H1 (cell line): Measurements from ENCODE around the gene ZNF490. TPM values are rescaled to one million over a fixed set of nuclear protein-coding genes. Genes with fewer than 3 reads are reported as not detected.

Experiments
- BCL11A ChIP-seq, 2 experiments: IDR thresholded peaks; one replicate each; pipeline ENCODE4 v1.6.1; 2011; ENCODE audit warnings: low read depth in 2 of 2, low read length in 2 of 2, mild to moderate bottlenecking in 2 of 2
- KDM4A ChIP-seq: IDR thresholded peaks from one replicate; pipeline ENCODE4 v1.7.1; 2012; ENCODE audit warnings: low read depth, mild to moderate bottlenecking, moderate library complexity, low read length, inconsistent platforms; ENCODE audit not compliant: severe bottlenecking
- PHF8 ChIP-seq: fragments of 200-600 bp; sonication (generic); conservative IDR thresholded peaks from 2 replicates; pipeline ENCODE4 v1.7.1; 2012; ENCODE audit warnings: low read depth, mild to moderate bottlenecking, inconsistent platforms, low read length, moderate library complexity
- polyA plus RNA-seq, 7 experiments: library from polyadenylated mRNA; depleted of rRNA in 3 of 7; stranded (reverse) in 5 of 7; unstranded in 2 of 7; fragments of >200 nt in 5 of 7; fragments of 200-250 nt in 2 of 7; gene quantifications; 1 replicate in 5 of 7; 2 replicates in 1 of 7; 4 replicates in 1 of 7; pipeline versions ENCODE4 v1.2.1 to v1.2.3, GENCODE V29; 2011 to 2013; ENCODE audit warnings: missing spikeins in 2 of 7, mixed read lengths in 2 of 7
- total RNA-seq: library from RNA; stranded (reverse); fragmentation: NEBNext Ultra II Directional; extraction: Animal tissue kit (Norgen Biotek cat#: 25700); gene quantifications from 2 replicates; pipeline ENCODE4 v1.2.1, GENCODE V29; 2021

ZNF490 gene
- total and polyA plus RNA-seq, 2 of the 8 experiments (the other 6 are each of a cell fraction or from before 2014, with no cell fraction given) = 1.7 to 9.0 TPM

GRCh38 chr19:12555456-12555930 is 55.1 kb downstream of the ZNF490 start (continued):
- TF ChIP-seq PHF8 (no peak), KDM4A (peak; percentile 52), BCL11A (IDR thresholded peaks at IDR 0.05; ENCODE audit: low read depth in 2 of 2, low read length in 2 of 2) (no peak)
